ENCODE measurements around the gene FBXW11.

DNA sequence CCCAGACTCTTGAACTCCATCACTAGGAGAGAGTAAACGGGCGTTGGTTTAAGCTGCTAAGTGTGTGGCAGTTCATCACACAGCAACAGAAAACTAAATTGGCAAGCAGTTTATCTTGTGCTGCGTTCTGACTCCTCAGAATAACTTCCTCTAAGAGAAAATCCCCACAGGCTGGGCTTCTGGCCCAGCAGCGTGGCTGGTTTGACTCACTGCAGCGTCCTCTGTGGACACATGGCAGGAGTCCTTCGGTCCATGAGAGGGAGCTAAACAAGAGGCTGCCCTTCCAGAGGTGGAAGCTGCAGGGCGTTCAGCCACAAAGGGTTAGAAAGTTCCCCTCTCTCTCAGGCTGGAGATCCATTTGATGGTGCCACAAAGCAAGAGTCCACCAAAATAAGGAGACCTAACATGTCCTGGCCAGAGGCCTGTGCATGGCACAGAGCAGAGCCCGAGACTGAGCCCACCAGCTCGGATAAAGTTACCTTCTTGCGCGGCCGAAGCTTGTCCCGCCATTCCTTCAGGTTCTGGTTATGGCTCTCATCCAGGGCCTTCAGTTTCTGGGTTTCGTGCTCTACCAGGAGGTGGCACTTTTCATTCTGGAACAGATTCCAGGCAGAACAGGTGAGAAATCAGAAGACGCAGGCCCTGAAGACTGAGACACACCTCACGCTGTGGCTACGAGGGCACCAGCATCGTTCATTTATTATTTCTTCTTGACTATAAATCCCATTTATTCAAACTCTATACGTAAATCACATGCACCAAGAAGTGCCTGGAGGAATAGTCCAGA is 46.2 kb upstream of the FBXW11 start:
- TF ChIP-seq, protein P1, sequence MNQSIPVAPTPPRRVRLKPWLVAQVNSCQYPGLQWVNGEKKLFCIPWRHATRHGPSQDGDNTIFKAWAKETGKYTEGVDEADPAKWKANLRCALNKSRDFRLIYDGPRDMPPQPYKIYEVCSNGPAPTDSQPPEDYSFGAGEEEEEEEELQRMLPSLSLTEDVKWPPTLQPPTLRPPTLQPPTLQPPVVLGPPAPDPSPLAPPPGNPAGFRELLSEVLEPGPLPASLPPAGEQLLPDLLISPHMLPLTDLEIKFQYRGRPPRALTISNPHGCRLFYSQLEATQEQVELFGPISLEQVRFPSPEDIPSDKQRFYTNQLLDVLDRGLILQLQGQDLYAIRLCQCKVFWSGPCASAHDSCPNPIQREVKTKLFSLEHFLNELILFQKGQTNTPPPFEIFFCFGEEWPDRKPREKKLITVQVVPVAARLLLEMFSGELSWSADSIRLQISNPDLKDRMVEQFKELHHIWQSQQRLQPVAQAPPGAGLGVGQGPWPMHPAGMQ (IDR thresholded peaks at IDR 0.05; ENCODE audit: borderline replicate concordance), result no peak
- no peak for TF ChIP-seq CBX3 (IDR thresholded peaks at IDR 0.05; ENCODE audit: borderline replicate concordance, low read depth)
- TF ChIP-seq, protein P2, sequence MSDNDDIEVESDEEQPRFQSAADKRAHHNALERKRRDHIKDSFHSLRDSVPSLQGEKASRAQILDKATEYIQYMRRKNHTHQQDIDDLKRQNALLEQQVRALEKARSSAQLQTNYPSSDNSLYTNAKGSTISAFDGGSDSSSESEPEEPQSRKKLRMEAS (IDR thresholded peaks at IDR 0.05; ENCODE audit: low read depth, low read length), result no peak
- TF ChIP-seq ZNF24 (IDR thresholded peaks at IDR 0.05), result no peak
- TF ChIP-seq, protein P3, sequence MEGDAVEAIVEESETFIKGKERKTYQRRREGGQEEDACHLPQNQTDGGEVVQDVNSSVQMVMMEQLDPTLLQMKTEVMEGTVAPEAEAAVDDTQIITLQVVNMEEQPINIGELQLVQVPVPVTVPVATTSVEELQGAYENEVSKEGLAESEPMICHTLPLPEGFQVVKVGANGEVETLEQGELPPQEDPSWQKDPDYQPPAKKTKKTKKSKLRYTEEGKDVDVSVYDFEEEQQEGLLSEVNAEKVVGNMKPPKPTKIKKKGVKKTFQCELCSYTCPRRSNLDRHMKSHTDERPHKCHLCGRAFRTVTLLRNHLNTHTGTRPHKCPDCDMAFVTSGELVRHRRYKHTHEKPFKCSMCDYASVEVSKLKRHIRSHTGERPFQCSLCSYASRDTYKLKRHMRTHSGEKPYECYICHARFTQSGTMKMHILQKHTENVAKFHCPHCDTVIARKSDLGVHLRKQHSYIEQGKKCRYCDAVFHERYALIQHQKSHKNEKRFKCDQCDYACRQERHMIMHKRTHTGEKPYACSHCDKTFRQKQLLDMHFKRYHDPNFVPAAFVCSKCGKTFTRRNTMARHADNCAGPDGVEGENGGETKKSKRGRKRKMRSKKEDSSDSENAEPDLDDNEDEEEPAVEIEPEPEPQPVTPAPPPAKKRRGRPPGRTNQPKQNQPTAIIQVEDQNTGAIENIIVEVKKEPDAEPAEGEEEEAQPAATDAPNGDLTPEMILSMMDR (IDR thresholded peaks at IDR 0.05 in 2 of 3, conservative IDR thresholded peaks at IDR 0.05 in 1 of 3; ENCODE audit: control insufficient read depth in 2 of 3, extremely low read depth in 1 of 3, insufficient read depth in 1 of 3, low read depth in 3 of 3, low read length in 3 of 3), result no peak
- TF ChIP-seq CHD1 (IDR thresholded peaks at IDR 0.05; ENCODE audit: low read depth, low read length), result no peak
- TF ChIP-seq SUPT20H (IDR thresholded peaks at IDR 0.05; ENCODE audit: borderline replicate concordance, control insufficient read depth, low read depth, low read length), result no peak
- TF ChIP-seq, protein P4, sequence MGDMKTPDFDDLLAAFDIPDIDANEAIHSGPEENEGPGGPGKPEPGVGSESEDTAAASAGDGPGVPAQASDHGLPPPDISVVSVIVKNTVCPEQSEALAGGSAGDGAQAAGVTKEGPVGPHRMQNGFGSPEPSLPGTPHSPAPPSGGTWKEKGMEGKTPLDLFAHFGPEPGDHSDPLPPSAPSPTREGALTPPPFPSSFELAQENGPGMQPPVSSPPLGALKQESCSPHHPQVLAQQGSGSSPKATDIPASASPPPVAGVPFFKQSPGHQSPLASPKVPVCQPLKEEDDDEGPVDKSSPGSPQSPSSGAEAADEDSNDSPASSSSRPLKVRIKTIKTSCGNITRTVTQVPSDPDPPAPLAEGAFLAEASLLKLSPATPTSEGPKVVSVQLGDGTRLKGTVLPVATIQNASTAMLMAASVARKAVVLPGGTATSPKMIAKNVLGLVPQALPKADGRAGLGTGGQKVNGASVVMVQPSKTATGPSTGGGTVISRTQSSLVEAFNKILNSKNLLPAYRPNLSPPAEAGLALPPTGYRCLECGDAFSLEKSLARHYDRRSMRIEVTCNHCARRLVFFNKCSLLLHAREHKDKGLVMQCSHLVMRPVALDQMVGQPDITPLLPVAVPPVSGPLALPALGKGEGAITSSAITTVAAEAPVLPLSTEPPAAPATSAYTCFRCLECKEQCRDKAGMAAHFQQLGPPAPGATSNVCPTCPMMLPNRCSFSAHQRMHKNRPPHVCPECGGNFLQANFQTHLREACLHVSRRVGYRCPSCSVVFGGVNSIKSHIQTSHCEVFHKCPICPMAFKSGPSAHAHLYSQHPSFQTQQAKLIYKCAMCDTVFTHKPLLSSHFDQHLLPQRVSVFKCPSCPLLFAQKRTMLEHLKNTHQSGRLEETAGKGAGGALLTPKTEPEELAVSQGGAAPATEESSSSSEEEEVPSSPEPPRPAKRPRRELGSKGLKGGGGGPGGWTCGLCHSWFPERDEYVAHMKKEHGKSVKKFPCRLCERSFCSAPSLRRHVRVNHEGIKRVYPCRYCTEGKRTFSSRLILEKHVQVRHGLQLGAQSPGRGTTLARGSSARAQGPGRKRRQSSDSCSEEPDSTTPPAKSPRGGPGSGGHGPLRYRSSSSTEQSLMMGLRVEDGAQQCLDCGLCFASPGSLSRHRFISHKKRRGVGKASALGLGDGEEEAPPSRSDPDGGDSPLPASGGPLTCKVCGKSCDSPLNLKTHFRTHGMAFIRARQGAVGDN (IDR thresholded peaks at IDR 0.05), result no peak
- TF ChIP-seq POLR2A (IDR thresholded peaks at IDR 0.05; ENCODE audit: low read depth, low read length), result no peak
- TF ChIP-seq PAX5 (IDR thresholded peaks at IDR 0.05; ENCODE audit: borderline replicate concordance, low read depth, low read length), result no peak
- TF ChIP-seq EP300 (IDR thresholded peaks at IDR 0.05; ENCODE audit: borderline replicate concordance in 1 of 2, control insufficient read depth in 1 of 2, low read depth in 2 of 2, low read length in 2 of 2), result no peak
- TF ChIP-seq MEF2A (IDR thresholded peaks at IDR 0.05; ENCODE audit: insufficient read depth, low read depth, low read length), result no peak
- no peak for TF ChIP-seq SIN3A (IDR thresholded peaks at IDR 0.05; ENCODE audit: low read depth, low read length)
